Body of pancreas (tissue), 4 donors: ENCODE results near the gene RPIA.

Experiments used
- CTCF ChIP-seq, 7 experiments: fragments of 450-650 bp in 4 of 7; fragments of 200-600 bp in 3 of 7; sonication (generic) in 3 of 7; IDR thresholded peaks; one replicate each; pipeline ENCODE4 v1.5.1; 2016 to 2019; ENCODE audit warnings: antibody characterized with exemption in 7 of 7
- POLR2A ChIP-seq, 3 donors: fragments of 450-650 bp; IDR thresholded peaks; one replicate each; pipeline ENCODE4 v1.6.1; 2016; ENCODE audit warnings: antibody characterized with exemption in 3 of 3, mild to moderate bottlenecking in 2 of 3

DNA sequence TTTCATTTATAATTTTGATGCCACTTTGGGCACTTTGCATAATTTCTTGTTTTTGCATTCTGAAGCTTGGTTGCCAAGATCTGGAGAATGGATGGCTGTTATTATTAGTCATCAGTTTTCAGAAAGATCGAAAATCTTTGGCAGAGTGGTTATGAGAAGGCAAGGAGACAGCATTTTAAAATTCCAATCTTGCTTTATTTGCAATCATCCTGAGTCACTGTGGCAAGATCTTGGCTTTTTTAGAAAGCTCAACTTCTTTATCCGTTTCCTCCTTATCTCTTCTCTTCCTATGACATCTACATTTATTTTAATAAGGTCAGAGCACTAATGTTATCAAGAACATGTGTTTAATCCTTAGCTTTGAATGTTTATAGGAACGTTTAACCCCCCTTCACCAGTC, 33.1 kb upstream of the RPIA start:
- no peak for TF ChIP-seq CTCF (IDR thresholded peaks at IDR 0.05)
- TF ChIP-seq POLR2A (IDR thresholded peaks at IDR 0.05) = no peak
